B cell (primary cell): ENCODE results near the gene SLC6A4.

Experiments
- EZH2 ChIP-seq: IDR thresholded peaks from 2 replicates; pipeline ENCODE4 v1.6.1; 2012; ENCODE audit warnings: borderline replicate concordance, low read depth, mild to moderate bottlenecking, moderate library complexity, low read length; ENCODE audit not compliant: insufficient read depth, poor library complexity, severe bottlenecking
- TF ChIP-seq, protein P1 (sequence below): fragments of 200-600 bp; IDR thresholded peaks from one replicate; pipeline ENCODE4 v1.8.0; 2022; ENCODE audit warnings: antibody characterized with exemption, mild to moderate bottlenecking

GRCh38 chr17:30240177-30240576, 4.7 kb upstream of the SLC6A4 start:
- TF ChIP-seq EZH2 = no peak
- TF ChIP-seq, protein P1, sequence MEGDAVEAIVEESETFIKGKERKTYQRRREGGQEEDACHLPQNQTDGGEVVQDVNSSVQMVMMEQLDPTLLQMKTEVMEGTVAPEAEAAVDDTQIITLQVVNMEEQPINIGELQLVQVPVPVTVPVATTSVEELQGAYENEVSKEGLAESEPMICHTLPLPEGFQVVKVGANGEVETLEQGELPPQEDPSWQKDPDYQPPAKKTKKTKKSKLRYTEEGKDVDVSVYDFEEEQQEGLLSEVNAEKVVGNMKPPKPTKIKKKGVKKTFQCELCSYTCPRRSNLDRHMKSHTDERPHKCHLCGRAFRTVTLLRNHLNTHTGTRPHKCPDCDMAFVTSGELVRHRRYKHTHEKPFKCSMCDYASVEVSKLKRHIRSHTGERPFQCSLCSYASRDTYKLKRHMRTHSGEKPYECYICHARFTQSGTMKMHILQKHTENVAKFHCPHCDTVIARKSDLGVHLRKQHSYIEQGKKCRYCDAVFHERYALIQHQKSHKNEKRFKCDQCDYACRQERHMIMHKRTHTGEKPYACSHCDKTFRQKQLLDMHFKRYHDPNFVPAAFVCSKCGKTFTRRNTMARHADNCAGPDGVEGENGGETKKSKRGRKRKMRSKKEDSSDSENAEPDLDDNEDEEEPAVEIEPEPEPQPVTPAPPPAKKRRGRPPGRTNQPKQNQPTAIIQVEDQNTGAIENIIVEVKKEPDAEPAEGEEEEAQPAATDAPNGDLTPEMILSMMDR = no peak
